Right lobe of liver (tissue), 4 donors: ENCODE data around the gene CUX1.

ENCODE experiments used
- POLR2A ChIP-seq: fragments of 450-650 bp; IDR thresholded peaks from one replicate; pipeline ENCODE4 v1.6.1; 2017; ENCODE audit warnings: antibody characterized with exemption, mild to moderate bottlenecking
- TF ChIP-seq, protein P1 (sequence below), 4 donors: fragments of 200-600 bp in 3 of 4; fragments of 450-650 bp in 1 of 4; IDR thresholded peaks; one replicate each; pipeline versions ENCODE4 v1.5.1 to v1.8.0; 2016 to 2022; ENCODE audit warnings: antibody characterized with exemption in 4 of 4, mild to moderate bottlenecking in 2 of 4
- donor health status: DM: no; HTN: no; CAD: no.
- donor health status: DM: no; HTN: no; CAD: no.
- donor health status: DM: no; HTN: yes; CAD: no.

DNA sequence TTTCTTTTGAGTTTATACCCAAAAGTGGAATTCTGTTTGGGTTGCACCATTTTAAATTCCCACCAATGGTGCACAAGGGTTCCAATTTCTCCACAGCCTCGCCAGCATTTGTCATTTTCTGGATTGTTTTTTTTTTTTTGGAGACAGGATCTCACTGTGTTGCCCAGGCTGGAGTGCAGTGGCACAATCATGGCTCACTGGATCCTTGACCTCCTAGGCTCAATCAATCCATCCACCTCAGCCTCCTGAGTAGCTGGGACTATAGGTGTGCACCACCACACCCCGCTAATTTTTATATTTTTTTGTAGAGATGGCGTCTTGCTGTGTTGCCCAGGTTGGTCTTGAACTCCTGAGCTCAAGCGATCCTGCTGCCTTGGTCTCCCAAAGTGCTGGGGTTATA, 46.6 kb downstream of the CUX1 start:
- TF ChIP-seq, protein P1, sequence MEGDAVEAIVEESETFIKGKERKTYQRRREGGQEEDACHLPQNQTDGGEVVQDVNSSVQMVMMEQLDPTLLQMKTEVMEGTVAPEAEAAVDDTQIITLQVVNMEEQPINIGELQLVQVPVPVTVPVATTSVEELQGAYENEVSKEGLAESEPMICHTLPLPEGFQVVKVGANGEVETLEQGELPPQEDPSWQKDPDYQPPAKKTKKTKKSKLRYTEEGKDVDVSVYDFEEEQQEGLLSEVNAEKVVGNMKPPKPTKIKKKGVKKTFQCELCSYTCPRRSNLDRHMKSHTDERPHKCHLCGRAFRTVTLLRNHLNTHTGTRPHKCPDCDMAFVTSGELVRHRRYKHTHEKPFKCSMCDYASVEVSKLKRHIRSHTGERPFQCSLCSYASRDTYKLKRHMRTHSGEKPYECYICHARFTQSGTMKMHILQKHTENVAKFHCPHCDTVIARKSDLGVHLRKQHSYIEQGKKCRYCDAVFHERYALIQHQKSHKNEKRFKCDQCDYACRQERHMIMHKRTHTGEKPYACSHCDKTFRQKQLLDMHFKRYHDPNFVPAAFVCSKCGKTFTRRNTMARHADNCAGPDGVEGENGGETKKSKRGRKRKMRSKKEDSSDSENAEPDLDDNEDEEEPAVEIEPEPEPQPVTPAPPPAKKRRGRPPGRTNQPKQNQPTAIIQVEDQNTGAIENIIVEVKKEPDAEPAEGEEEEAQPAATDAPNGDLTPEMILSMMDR (IDR thresholded peaks at IDR 0.05), result no peak
- no peak for TF ChIP-seq POLR2A
